Measurements from ENCODE around the gene DCPS.
A peak's percentile ranks its signal among the peaks of the same experiment; 100 is the strongest.
"Not testable (repeated sequence)": the region's sequence is repeated elsewhere in the genome, so short reads cannot be mapped to it uniquely, and the experiment has no call there.

Gene DCPS

DNA sequence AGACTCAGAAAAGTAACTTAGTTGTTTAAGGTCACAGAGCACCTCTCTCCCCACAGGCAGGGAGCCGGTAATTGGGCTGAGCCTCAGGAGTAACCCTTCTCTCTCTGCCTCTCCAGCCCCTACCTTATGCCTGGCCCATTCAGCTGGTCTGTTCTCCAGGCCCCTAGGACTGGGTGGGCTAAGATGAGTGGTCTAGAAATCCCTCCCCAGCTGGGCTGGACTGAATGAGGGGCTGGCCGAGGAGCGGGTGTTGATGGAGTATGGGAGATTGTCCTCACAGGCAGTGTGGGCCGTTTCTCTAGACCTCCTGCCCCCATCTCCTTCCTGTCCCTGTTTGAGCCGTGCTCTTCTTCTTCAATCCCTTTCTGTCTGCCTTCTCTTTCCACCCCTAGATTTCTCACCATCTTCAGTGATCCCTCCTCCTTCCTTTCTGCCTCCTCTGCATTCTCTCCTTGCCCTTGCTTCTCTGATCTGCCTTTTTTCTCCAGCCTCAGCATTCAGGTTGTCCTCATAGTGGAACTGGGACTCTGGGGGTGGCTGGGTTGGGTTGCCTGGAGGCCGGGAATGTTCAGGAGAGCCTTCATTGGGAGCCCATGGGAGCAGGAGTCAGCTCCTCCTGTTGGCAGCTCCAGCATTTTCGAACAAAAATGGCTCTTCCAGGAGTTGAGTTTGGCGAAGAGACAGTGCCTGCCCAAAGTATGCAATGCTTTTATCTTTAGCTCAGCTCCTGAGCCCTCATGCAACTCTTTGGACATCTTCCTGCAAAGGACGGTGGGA, 59.2 kb downstream of the DCPS start:
- DNase-seq, result no peak

DNA sequence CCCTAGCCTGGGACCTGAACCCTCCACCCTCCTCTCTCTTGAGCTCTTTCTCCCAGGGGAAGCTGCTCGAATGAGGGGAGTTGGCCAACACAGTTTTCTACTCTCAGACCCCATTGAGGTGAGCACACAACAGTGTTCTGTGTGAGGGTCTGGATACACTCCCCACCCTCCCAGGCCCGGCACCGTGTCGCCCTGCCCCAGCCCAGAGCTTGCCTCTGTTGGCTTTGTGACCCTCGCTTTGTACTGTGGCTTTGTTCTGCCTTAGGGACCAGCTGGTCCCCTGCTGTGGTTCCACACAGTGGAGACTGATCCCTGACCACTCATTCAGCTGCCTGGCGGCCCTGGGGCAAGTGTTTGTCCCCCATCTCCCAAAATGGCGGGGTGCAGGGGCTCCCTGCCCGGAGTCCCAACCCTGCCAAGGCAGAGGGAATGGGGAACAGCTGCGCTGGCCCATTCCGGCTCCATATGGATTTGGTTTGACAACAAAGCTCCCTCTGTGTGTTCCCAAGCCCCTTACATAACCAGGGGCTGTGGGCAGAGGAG, 59.9 kb downstream of the DCPS start:
- no peak for DNase-seq

DNA sequence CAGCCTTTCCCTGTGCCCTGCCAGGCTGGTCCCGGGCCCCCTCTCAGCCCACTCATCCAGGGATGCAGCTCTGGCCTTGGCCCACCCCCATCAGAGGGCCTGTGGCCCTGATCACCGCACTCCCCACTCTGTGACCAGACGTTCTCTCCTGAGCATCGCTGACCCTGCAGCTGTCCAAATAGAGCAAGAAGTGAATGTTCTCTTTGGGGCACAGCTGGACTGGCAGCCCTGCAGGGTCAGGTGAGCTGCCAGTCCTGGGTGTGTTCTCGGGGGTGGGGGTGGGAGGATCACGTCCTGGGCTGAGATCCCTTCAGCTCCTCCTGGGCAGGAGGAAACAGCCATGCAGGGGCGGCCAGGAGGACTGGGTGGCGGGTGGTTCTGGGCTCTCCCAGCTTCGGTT, 60.9 kb downstream of the DCPS start:
- not testable (repeated sequence) for DNase-seq

DNA sequence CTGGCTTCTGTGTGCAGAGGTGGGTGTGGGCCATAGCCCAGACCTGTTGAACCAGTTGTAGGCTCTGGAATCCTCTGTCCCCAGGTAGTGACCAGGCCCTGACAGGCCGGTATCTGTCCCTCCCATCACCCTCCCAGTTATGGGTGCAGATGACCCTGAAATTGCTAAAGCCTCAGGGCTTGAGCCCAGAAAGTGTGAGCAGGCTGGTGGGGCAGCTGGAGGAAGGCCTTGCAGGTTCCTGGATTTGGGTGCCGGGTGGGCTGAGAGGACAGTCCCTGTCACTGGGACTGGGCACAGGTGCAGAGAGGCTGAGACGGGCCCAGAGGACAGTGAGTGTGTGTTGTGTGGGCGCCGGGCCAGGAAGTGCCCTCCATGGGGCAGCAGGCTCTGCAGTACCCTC, 61.6 kb downstream of the DCPS start:
- not testable (repeated sequence) for DNase-seq

DNA sequence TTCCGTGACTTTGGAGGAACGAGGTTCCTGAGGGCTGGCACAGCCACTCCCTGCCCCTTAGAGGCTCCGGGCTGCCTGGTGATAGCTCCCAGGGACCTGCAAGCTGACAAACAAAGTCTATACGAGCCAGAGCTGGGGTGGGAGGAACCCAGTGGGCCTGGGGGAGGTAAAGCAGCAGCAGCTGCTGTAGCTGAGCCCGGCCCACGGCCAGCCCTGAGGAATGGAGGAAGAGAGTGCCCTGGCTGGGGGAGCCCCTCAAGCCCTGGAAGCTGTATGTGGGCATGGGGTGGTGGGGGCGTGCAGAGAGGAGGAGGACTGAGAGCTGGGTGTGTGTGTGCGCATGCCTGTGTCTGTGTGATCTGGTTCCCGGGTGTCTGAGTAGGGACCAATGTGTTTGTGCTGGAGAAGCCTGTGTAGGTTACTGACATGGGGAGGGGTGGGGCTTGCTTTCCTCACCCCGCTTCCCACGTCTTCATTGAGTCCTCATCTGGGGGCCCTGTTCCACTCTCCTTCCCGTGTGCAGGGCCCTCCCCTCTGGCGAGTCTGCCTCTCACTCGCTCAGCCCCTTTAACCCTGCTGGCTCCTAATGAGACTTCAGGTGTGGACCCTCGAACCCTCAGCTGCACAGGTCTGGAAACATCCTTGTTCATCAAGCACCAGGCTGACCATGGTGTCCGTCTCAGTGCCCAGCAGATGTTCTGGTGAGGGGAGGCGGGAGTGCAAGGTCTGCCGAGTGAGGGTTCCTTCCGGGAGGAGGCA, 62.4 kb downstream of the DCPS start:
- no peak for DNase-seq

DNA sequence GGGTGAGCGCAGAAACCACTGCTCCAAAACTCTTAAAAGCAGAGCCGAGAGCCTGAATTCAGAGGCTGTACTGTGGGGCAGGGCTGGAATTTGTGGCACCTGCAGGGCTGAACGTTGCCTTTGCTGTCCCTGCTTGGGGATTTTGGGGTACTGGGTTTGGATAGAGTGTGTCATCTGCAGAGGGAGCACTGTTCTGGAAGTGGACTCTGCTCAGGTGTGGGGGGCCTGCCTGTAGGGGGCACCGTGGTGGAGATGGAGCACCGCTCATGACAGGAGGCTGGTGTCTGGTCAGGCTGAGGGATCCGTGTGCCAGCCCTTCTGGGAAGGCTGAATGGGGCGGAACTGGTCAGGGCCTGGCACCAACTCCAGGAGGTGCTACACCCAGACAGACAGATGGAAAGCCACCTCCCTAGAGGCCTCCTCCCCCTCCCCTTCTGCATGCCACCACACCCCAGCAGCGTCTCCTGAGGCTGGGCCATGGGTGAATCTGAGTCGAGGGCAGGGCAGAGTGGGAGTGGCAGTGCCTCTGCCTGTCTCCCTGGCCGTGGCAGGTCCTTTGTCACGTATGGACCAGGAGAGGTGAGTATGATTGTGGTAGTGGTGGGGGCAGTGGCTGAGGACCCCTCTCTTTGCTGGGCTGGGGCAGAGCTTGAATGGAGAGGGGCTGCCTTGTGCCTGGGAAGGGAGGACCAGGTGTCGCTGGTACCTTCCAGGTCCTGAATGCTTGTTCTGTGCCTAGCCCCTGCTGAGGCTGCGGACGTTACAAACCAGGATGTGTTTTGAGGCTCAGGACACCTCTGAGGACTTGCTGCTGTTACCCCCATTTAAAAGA, 63.2 kb downstream of the DCPS start:
- not testable (repeated sequence) for DNase-seq

DNA sequence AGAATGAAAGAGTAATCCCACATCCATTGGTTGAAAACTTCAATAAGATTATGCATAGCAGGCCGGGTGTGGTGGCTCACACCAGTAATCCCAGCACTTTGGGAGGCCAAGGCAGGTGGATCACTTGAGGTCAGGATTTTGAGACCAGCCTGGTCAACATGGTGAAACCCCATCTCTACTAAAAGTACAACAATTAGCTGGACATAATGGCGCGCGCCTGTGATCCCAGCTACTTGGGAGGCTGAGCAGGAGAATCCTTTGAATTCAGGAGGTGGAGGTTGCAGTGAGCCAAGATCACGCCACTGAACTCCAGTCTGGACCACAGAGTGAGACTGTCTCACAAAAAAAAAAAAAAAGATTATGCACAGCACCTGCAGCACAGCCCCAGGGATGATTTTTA, 63.9 kb downstream of the DCPS start:
- not testable (repeated sequence) for DNase-seq

DNA sequence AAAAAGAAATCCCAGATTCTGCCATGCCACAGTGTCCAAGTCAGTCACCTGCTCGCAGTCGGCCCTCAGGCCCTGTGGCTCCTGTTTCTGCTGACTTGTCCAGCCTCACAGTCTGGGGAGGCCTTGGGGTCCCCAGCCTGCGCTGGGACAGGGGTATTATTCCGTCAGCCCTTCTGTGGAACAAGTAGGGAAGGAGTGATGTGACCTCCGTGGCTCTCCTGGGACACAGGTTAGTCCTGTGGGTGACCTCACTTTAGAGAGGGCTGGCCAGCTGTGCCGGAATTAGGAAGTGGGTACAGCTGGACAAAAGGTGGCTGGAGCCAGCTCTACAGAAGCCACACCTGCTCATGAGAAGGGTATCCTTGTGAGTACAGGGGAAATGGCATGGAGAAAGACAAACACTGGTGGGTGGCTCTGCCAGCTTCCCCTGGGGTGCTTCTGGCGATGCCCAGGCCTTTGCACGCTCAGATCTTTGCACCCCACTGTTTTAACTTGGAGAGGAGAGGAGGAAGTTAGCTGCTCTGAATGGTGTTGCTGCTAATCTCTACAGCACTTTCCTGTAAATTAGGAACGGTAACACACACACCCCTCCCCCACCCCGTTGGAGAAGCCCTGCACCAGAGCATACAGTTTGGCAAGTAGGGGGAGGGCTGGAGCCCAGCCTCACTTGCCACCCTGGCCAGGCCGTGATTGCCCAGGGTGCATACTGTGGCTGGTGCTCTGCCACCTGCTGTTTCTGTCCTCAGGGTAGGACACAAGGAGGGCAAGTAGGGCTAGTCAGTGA, 64.7 kb downstream of the DCPS start:
- DNase-seq, result not testable (repeated sequence)

DNA sequence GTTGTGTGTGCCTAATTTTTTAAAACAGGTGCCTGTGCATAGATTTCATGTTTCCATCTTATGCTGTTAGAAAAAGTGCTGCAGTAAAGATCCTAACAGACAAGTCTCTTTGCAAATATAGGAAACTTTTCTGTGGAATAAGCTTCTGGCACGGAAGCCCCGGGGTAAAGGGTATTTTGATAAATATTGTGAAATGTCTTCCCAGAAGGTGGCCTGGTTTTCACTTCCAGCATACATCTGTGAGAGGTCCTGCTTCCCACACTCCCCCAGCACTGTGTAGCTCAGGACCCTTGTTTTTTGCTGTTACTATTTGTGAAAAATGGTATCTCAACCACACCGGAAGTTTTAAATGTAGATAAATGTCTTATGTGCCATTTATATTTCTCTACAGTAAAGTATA, 66.2 kb downstream of the DCPS start:
- DNase-seq, result no peak

DNA sequence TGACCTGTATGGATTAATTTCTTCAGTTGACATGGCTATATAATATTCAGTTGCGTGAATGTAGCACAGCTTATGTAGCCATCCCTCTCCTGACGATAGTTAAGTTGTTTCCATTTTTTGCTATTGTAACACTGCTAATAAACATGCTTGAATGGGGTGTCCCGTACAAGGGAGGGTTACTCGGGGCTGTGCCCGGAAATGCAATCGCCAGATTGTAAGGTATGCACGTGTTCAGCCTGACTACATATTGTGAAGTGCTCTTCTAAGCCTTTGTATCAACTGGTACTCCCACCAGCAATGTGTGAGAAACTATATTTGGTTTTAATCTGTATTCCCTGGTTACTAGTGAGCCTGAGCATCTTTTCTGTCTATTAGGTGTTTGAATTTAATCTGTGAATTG, 67.7 kb downstream of the DCPS start:
- DNase-seq, result no peak

DNA sequence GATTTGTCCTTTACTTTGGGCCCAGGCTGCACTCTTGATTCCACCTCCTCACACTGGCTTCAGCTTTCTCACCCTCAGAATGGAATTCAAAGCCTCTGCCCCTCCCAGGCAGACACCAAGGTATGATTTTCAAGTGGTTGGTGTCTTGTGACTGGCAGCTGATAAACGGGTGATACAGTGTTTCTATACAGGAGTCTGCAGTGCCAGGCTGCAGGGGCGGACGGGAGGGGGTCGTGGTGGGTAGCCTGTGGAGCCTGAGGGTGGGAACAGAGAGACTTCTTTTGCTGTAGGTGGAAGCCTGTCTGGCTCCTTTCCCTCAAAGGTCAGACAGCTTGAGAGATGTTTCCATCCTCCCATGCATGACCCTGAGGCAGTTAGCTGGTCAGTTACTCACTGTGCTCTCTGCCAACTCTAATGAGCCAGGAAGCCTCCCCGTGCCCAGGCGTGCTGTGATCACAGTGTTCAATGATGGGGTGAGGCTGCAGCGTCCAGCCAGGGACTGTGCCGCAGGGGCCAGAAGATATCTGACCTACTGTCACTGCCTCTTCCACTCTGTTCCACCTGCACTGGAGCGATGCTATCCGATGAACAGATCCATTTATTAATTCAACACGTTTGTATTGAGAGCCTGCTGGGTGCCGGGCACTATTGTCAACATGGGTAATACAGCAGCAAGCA, 69.7 kb downstream of the DCPS start:
- not testable (repeated sequence) for DNase-seq

DNA sequence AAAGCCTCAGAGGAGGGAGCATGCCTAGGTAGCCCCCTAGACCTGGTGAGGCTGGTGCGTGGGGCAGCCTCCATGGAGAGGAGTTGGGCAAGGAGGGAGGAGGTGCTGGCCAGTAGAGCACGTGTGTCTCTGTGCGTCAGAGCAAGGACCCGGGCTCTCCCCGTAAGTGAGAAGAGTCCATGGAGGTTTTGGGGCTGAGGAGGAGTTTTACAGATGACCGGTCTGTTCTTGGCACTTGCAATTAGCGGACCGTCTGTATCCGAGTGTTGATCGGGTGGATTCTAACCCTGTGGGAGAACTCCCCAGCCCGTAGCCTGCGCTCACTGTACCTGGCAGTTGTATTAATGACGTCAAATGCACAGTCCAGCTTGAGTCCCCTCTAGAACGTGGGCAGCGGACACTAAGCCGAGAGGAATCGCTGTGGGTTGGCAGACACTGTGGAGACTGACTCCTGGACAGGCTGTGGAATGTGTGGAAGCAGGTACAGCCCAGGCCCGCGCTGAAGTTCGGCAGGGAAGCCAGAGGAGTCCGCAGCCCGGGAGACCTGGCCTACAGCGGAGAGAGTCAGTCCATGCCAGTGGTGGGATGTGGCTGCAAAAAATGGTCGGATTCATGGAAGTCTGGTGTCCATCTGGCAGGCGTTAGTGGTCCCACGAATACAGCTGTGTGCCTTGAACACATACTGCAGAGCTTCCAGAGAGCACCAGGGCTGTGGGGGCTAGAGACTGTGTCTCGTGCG, 70.9 kb downstream of the DCPS start:
- DNase-seq, result not testable (repeated sequence)

DNA sequence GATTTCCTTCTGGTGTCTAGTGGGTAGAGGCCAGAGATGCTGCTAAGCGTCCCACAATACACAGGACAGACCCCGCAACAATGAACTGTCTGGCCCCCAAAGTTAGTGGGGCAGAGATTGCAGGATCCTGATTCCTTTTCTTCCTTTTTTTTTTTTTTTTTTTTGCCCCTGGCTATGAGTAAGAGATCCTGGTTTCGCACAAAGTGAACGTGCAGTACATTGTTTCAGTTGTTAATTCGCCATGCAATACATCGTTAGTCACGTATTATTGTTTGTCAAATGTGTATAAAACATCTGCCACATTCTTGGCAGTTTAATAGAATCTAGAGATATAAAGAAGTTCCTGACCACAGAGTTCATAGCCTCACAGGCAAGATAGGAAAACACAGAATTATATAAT, 71.9 kb downstream of the DCPS start:
- no peak for DNase-seq

DNA sequence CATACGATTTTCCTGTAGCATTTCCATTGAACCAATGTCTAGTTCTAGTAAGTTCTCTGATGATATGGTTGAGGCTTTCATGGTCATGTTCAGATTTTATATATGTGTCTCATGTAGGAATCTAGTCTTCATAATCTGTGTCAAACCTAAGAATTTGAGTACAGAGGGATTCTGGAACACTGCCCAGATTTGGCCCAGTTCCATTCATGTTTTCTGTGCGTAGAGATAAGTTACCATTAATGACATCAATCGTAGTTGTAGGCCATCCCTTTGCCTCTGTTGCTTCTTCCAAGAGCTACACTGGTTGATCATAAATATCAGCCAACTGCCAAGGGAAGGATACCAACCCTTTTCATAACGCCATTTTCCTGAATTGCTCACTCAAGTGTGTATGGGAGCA, 74.9 kb downstream of the DCPS start:
- DNase-seq, result peak; percentile 37 to 70

DNA sequence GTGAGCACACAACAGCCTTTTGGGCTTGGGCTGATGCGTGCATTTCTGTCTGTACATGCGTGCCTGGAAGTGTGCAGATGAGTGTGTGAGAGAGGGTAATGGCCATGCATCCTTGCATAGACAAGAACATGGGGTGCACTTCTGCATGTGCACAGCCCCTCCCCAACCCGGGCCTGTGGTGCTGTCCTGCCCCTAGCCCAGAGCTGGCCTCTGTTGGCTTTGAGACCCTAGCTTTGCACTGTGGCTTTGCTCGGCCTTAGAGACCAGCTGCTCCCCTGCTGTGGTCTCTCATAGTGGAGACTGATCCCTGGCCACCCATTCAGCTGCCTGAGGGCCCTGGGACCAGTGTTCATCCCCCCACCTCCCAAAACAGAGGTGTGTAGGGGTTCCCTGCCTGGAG, 77.0 kb downstream of the DCPS start:
- no peak for DNase-seq

DNA sequence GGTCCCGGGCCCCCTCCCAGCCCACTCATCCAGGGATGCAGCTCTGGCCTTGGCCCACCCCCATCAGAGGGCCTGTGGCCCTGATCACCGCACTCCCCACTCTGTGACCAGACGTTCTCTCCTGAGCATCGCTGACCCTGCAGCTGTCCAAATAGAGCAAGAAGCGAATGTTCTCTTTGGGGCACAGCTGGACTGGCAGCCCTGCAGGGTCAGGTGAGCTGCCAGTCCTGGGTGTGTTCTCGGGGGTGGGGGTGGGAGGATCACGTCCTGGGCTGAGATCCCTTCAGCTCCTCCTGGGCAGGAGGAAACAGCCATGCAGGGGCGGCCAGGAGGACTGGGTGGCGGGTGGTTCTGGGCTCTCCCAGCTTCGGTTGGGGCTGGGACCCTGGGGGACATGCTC, 78.1 kb downstream of the DCPS start:
- not testable (repeated sequence) for DNase-seq

DNA sequence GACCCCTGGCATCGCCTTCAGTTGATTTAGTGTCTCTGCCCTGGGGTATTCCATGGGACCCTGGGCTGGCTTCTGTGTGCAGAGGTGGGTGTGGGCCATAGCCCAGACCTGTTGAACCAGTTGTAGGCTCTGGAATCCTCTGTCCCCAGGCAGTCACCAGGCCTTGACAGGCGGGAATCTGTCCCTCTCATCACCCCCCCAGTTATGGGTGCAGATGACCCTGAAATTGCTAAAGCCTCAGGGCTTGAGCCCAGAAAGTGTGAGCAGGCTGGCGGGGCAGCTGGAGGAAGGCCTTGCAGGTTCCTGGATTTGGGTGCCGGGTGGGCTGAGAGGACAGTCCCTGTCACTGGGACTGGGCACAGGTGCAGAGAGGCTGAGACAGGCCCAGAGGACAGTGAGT, 78.8 kb downstream of the DCPS start:
- DNase-seq, result not testable (repeated sequence)

DNA sequence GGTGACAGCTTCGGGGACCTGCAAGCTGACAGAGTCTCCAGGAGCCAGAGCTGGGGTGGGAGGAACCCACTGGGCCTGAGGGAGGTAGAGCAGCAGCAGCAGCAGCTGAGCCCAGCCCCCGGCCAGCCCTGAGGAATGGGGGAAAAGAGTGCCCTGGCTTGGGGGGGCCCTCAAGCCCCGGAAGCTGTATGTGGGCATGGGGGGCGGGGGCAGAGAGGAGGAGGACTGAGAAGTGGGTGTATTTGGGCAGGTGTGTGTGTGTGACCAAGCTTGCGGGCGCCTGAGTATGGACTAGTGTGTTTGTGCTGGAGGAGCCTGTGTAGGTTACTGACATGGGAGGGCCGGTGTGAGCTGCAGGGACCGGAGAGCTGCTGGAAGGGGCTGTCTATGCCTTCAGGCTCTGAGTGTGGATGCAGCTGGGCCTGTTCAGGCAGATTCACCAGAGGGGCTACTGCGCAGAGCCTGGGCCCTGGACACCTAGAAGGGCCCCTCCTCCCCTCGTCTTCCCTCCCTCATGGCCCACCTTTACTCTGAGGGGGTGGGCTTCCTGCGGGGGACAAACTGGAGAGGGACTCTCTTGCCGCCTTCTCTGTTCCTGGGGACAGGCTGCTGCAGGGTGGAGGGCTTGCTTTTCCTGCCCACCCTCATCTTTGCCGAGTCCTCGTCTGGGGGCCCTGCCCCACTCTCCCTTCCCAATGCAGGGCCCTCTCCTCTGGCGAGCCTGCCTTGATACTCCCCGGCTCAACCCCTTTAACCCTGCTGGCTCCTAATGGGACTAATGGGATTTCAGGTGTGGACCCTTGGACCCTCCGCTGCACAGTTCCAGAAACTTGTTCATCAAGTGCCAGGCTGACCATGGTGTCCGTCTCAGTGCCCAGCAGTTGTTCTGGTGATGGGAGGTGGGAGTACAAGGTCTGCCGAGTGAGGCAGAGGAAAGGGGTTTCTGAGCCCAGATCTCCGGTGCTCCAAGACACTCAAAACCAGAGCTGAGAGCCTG, 79.8 kb downstream of the DCPS start:
- DNase-seq, result no peak

DNA sequence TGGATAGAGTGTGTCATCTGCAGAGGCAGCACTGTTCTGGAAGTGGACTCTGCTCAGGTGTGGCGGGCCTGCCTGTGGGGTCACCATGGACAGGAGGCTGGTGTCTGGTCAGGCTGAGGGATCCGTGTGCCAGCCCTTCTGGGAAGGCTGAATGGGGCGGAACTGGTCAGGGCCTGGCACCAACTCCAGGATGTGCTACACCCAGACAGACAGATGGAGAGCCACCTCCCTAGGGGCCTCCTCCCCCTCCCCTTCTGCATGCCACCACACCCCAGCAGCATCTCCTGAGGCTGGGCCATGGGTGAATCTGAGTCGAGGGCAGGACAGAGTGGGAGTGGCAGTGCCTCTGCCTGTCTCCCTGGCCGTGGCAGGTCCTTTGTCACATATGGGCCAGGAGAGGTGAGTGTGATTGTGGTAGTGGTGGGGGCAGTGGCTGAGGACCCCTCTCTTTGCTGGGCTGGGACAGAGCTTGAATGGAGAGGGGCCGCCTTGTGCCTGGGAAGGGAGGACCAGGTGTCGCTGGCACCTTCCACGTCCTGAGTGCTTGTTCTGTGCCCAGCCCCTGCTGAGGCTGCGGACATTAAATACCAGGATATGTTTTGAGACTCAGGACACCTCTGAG, 80.7 kb downstream of the DCPS start:
- DNase-seq, result no peak

All from NCI-H446 (cell line).